HEK293T (cell line): ENCODE data around the gene MAPK8IP1.

Experiments
- ARNT ChIP-seq: fragments of 450-650 bp; IDR thresholded peaks from 2 replicates; pipeline ENCODE4 v1.6.1; 2017; ENCODE audit warnings: mild to moderate bottlenecking
- FOXK2 ChIP-seq: fragments of 450-650 bp; IDR thresholded peaks from 2 replicates; pipeline ENCODE4 v1.6.1; 2016; ENCODE audit warnings: mild to moderate bottlenecking
- FOXM1 ChIP-seq: fragments of 450-650 bp; IDR thresholded peaks from 2 replicates; pipeline ENCODE4 v1.6.1; 2017; ENCODE audit warnings: mild to moderate bottlenecking, borderline replicate concordance
- HDGF ChIP-seq: fragments of 450-650 bp; IDR thresholded peaks from 2 replicates; pipeline ENCODE4 v1.6.1; 2017; ENCODE audit warnings: antibody characterized with exemption, borderline replicate concordance
- SP1 ChIP-seq: fragments of 450-650 bp; IDR thresholded peaks from 2 replicates; pipeline ENCODE4 v1.6.1; 2017
- SUZ12 ChIP-seq: fragments of 450-650 bp; IDR thresholded peaks from 2 replicates; pipeline ENCODE4 v1.6.1; 2016; ENCODE audit warnings: mild to moderate bottlenecking
- TARDBP ChIP-seq: fragments of 450-650 bp; IDR thresholded peaks from 2 replicates; pipeline ENCODE4 v1.6.1; 2016
- TF ChIP-seq, protein P1 (sequence below): fragments of 450-650 bp; IDR thresholded peaks from 2 replicates; pipeline ENCODE4 v1.6.1; 2016

DNA sequence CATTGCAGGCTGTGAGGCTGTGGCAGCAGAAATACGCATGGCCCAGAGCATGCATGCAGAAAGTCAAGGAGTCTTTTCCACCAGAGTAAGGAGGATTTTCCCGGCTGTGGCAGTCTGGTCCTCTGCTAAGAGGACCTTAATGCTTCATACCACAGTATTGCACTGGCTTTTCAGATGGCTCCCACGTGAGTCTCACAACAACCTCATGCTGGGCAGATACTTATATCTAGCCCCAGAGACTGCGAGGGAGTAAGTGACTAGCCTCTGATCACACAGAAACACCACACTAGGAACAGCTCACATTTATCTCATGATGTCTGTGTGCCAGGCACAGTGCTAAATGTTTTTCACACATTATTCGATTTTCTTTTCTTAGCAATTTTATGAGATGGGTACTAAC is 30.1 kb upstream of the MAPK8IP1 start:
- TF ChIP-seq SP1 (no peak), TARDBP (no peak), SUZ12 (no peak), ARNT (no peak), FOXM1 (no peak), FOXK2 (no peak), HDGF (no peak)
- TF ChIP-seq, protein P1, sequence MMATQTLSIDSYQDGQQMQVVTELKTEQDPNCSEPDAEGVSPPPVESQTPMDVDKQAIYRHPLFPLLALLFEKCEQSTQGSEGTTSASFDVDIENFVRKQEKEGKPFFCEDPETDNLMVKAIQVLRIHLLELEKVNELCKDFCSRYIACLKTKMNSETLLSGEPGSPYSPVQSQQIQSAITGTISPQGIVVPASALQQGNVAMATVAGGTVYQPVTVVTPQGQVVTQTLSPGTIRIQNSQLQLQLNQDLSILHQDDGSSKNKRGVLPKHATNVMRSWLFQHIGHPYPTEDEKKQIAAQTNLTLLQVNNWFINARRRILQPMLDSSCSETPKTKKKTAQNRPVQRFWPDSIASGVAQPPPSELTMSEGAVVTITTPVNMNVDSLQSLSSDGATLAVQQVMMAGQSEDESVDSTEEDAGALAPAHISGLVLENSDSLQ: no peak
